Thoracic aorta (tissue), 2 donors: ENCODE measurements around the gene IGFLR1. TPM values are rescaled to one million over a fixed set of nuclear protein-coding genes. Genes with fewer than 3 reads are reported as not detected.

Experiments used
- ATAC-seq: fragments of 150-250 bp; one replicate; pipeline ENCODE4 v1.8.0; 2017; ENCODE audit warnings: low read depth; ENCODE audit not compliant: insufficient number of reproducible peaks, low FRiP score
- DNase-seq: peaks from one replicate; pipeline ENCODE4 v3.0.0-alpha.2; 2020; ENCODE audit warnings: low spot score
- H3K27ac ChIP-seq, 2 donors: fragments of 200-600 bp; sonication (generic); 1 replicate in 1 of 2; 2 replicates in 1 of 2; pipeline ENCODE4 v1.5.1; 2016; ENCODE audit warnings: mild to moderate bottlenecking in 2 of 2, moderate library complexity in 2 of 2
- H3K27me3 ChIP-seq: fragments of 200-600 bp; sonication (generic); replicated peaks from 2 replicates; pipeline ENCODE4 v1.6.0; 2016; ENCODE audit warnings: mild to moderate bottlenecking; ENCODE audit not compliant: insufficient read depth
- H3K36me3 ChIP-seq: fragments of 200-600 bp; sonication (generic); one replicate; pipeline ENCODE4 v1.5.1; 2016
- H3K4me1 ChIP-seq, 2 donors: fragments of 200-600 bp; sonication (generic); 1 replicate in 1 of 2; 2 replicates in 1 of 2; pipeline versions ENCODE4 v1.5.1 to v1.6.0; 2016; ENCODE audit warnings: low read depth in 2 of 2, mild to moderate bottlenecking in 1 of 2; ENCODE audit not compliant: control insufficient read depth in 1 of 2
- H3K4me3 ChIP-seq: fragments of 200-600 bp; sonication (generic); 2 replicates; pipeline ENCODE4 v1.5.1; 2016; ENCODE audit warnings: mild to moderate bottlenecking
- H3K9me3 ChIP-seq: fragments of 200-600 bp; sonication (generic); 2 replicates; pipeline ENCODE4 v1.5.1; 2016
- CTCF ChIP-seq: fragments of 200-600 bp; sonication (generic); IDR thresholded peaks from one replicate; pipeline ENCODE4 v1.5.1; 2019; ENCODE audit warnings: antibody characterized with exemption
- total RNA-seq, 2 donors: library from RNA; depleted of rRNA; stranded (reverse); fragments of >200 nt; gene quantifications; one replicate each; pipeline versions ENCODE4 v1.1.0 to v1.2.3, GENCODE V29; 2016

The IGFLR1 gene
- total RNA-seq, 2 donors from 2014 or later, result 6.9 to 13.1 TPM

- peak overlapping the region; percentile 98 to 99 for H3K27ac ChIP-seq
- peak overlapping the region; percentile 77 for H3K4me3 ChIP-seq
- H3K36me3 ChIP-seq, result peaks cover 17% of the 10 kb centered on the region
Measured at GRCh38 chr19:35757231-35757748, 15.0 kb upstream of the IGFLR1 start.

GRCh38 chr19:35756377-35757230, 14.4 kb upstream of the IGFLR1 start, which contains the start of gene HSPB6:
TSS of gene HSPB6 (minus strand) at chr19:35757029. CDS start at chr19:35757008, 21 bp downstream.
- no peak for ATAC-seq
- Histone ChIP-seq H3K4me3 (peak within 1 kb of the TSS; percentile 77), H3K27ac (peak within 1 kb of the TSS; percentile 98 to 99), H3K36me3 (peaks cover 19% of the 10 kb centered on the region), H3K27me3 (no peaks in the 10 kb centered on the region), H3K4me1 (peaks cover 11 to 52% of the 10 kb centered on the region in 2 donors), H3K9me3 (no peaks in the 10 kb centered on the region)
- TF ChIP-seq CTCF, result no peak
- no peak for DNase-seq

More at GRCh38 chr19:35757231-35757748, 15.0 kb upstream of the IGFLR1 start:
- TF ChIP-seq CTCF, result no peak
- H3K4me1 ChIP-seq, result peaks cover 11 to 52% of the 10 kb centered on the region in 2 donors
- H3K9me3 ChIP-seq, result no peaks in the 10 kb centered on the region
- ATAC-seq (peak; percentile 57), DNase-seq (peak; percentile 76)
- no peaks in the 10 kb centered on the region for H3K27me3 ChIP-seq

GRCh38 chr19:35755550-35756376, 13.5 kb upstream of the IGFLR1 start:
- DNase-seq, result no peak

GRCh38 chr19:35755131-35755549, 12.9 kb upstream of the IGFLR1 start:
- H3K36me3 ChIP-seq, result peaks cover 19% of the 10 kb centered on the region
- TF ChIP-seq CTCF, result no peak
- H3K4me1 ChIP-seq, result peaks cover 11 to 51% of the 10 kb centered on the region in 2 donors
- H3K27me3 ChIP-seq, result no peaks in the 10 kb centered on the region
- H3K27ac ChIP-seq, result peak overlapping the region; percentile 98 to 99
- no peaks in the 10 kb centered on the region for H3K9me3 ChIP-seq
- peak overlapping the region; percentile 77 for H3K4me3 ChIP-seq
- no peak for DNase-seq
- no peak for ATAC-seq

More at GRCh38 chr19:35755550-35756376, 13.5 kb upstream of the IGFLR1 start:
- peak overlapping the region; percentile 77 for H3K4me3 ChIP-seq
- peak overlapping the region; percentile 98 to 99 for H3K27ac ChIP-seq
- ATAC-seq, result no peak
- no peaks in the 10 kb centered on the region for H3K27me3 ChIP-seq
- peaks cover 19% of the 10 kb centered on the region for H3K36me3 ChIP-seq
- no peaks in the 10 kb centered on the region for H3K9me3 ChIP-seq
- TF ChIP-seq CTCF, result no peak
- H3K4me1 ChIP-seq, result peaks cover 11 to 48% of the 10 kb centered on the region in 2 donors
